Stimulated activated CD4-positive, alpha-beta T cell treated with anti-CD3 and anti-CD28 coated beads, Interleukin-1b, Interleukin-23, amount 100 ng/mL, for 1 hour (primary cell): ENCODE measurements around the gene CCDC184.
A peak's percentile ranks its signal among the peaks of the same experiment; 100 is the strongest.

Source experiments
- DNase-seq, 2 donors: peaks; one replicate each; pipeline ENCODE4 v3.0.0-alpha.2; 2020; ENCODE audit warnings: low read depth in 2 of 2

The CCDC184 gene

DNA sequence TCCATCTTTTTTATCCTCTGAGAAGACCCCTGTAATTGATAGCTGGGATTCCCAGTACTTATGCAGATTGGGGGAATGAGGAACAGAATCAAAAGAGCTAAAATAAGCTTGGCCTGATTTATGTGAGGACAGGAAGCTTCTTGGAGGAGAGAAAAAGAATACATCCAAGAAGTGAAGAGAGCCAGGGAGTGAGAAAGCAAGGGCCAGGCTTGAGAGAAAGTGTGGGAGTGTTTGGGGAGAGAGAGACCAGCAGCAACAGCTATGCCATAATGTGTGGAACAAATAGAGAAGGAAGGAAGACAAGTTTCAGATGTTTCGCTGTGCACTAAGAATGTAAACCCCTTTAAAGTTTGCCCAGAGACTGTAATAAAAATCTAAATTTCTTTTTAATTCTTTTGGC is 4.0 kb upstream of the CCDC184 start:
- DNase-seq, result no peak

DNA sequence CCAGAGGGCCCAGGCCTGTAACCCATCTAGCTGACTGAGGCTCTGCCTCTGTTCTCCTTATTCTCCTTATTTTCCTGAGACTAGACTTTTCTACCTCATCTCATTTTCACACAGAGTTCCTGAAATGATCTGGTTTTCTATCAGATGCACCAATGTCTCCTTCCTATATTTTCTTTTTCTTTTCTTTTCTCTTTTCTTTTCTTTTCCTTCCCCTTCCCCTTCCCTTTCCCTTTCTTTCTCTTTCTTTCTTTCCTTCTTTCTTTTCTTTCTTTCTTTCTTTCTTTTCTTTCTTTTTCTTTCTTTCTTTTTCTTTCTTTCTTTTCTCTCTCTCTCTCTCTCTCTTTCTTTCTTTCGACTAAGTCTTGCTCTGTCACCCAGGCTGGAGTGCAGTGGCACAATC is 3.0 kb upstream of the CCDC184 start:
- no peak for DNase-seq

DNA sequence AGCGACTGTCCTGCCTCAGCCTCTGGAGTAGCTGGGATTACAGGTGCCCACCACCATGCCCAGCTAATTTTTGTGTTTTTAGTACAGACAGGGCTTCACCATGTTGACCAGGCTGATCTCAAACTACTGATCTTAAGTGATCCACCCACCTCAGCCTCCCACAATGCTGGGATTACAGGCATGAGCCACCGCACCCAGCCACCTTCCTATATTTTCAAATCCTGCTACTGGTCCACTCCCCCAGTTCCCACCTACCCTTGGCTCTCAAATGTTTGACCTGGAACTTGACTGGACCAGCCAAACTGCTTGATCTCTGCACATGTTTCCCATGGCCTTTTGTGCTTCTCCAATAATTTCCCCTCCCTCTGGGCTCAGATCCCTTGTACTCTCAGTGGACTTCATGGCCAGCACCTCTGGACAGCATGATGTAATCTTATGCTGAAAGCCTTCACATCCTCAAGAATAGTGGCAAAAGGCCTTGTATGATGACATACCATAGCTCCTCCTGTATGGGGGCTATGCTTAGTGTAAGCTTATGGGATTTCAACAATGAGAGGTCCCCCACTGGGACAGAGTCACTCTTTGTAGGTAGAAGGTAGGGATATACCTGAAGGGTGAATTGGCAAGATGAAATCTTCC is 2.5 kb upstream of the CCDC184 start:
- DNase-seq, result no peak

DNA sequence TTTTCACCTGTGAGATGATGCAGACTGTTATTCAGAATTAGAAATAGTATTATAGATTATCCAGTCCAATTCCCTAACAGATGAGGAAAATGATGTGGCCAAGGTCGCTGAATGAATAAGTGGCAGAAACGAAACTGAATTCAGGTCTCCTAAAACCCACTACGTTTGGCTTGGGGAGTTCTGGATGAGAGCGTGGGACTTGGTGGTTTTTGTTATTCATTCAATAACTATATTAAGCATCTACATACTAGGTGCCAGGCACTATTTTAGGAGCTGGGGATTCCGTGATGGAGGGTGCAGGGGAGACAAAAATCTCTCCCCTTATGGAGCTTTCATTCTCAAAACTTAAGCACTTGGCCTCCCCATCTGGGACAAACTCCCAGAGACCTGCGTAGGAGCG is 813 bp upstream of the CCDC184 start:
- no peak for DNase-seq

DNA sequence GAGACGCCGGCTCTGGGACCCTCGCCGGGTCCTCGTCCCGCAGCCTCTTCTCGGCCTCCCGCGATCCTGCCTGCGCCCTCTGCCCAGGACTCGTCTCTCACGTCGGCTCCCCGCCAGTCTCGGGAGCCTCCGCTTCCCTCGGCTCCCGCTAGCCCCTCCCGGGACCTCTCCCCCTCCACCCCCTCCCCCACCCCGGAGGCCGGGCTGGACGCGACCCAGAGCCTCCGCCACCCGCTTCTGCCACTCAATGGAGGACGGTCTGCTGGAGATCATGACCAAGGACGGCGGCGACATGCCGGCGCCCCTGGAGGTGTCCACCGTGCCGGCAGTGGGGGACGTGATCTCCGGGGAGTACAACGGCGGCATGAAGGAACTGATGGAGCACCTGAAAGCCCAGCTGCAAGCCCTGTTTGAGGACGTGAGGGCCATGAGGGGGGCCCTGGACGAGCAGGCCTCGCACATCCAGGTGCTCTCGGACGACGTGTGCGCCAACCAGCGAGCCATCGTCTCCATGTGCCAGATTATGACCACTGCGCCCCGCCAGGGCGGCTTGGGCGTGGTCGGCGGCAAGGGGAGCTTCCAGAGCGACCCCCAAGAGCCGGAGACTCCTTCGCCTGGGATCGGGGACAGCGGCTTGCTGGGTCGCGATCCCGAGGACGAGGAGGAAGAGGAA is 568 bp downstream of the CCDC184 start:
- no peak for DNase-seq

DNA sequence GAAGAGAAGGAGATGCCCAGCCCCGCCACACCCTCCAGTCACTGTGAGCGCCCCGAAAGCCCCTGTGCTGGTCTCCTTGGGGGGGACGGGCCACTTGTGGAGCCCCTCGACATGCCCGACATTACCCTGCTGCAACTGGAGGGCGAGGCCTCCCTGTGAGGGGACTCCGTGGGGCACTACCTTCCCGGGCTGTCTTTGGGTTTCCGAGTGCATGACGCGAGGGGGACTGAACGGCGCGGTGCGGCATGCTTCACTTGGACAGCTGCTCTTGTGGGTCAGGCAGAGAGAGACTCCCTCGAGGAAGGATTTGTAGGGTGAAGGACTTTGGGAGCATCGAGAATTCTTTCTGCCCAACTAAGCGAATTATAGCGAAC is 1.1 kb downstream of the CCDC184 start:
- no peak for DNase-seq

- DNase-seq, result no peak
Measured at GRCh38 chr12:48185181-48185919, 1.9 kb downstream of the CCDC184 start.

- DNase-seq, result no peak
Measured at GRCh38 chr12:48187916-48188695, 4.7 kb downstream of the CCDC184 start.

DNA sequence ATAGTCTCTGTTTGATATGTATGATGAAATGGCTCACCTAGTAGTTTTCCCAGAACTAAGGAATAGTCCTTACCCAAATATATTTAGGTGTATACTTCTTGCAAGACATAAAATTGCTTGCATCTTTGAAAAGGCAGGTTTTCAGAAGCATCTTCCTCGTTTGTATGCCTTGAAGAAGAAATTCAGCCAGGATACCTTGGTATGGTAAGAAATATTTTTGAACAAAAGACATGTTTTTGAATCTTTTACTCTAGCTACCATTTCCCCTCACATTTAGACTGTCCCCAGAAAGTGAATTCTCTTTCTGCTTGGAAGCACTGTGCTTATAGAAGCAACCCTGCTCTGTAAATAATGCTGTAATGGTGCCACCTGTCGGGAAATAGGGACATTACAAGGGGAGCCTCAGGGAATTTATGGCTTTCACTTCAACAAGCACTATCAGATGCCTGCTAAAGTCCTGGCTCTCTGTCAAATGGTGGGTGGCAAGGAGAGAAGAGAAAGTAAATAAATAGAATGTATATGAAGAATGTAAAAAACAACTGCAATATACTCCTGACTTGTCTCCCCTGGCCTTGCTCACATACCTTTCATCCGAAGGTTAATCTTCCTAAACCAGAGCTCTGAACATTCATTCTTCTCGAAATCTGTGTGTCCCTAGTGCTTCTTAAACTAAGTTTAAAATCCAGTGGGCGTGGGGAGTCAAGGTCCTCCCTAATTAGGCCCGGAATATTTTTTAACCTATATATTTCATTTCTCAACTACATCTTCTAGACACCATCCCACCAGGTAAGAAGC is 6.1 kb downstream of the CCDC184 start:
- DNase-seq, result peak; percentile 48 to 55

DNA sequence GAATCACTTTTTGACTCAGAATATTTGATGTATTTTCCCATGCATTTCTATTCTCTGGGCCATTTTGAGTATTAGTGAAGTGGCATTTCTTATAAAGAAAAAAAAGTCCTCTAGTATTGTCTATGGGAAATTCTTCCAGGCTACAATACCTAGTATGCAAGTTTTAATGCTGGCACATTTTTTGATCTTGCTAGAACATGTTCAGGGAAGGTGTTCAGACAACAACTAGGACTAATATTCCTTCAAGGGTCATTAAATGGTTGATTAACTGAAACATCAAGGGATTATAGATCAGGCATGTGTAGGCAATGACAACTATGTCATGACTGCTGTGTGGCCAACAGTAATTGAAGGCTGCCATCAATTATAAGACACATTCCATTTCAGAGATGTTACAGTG is 7.7 kb downstream of the CCDC184 start:
- no peak for DNase-seq

GRCh38 chr12:48192861-48193260 is 9.4 kb downstream of the CCDC184 start:
- no peak for DNase-seq

GRCh38 chr12:48193623-48194022 is 10.2 kb downstream of the CCDC184 start:
- no peak for DNase-seq

DNA sequence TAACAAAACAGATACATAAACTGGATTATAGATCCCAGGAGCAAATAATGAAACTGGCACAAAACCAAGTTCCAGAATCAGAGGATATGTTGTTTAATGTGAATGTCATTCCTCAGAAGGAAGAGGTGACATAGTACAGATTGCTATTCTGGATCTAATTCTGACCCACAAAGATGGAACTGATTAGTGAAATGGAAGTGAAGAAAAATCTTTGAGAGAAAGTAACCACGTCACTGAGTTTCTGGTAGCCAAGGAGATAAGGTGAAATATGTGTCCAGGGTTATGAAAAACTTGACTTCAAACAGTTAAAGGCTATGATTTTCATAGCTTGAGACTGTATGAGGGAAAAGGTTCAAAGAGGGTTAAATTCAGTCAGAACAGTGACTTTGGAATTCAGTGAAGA is 11.4 kb downstream of the CCDC184 start:
- DNase-seq, result no peak

GRCh38 chr12:48197549-48197970 is 14.1 kb downstream of the CCDC184 start:
- no peak for DNase-seq

GRCh38 chr12:48197971-48198671 is 14.7 kb downstream of the CCDC184 start:
- peak; percentile 69 for DNase-seq

DNA sequence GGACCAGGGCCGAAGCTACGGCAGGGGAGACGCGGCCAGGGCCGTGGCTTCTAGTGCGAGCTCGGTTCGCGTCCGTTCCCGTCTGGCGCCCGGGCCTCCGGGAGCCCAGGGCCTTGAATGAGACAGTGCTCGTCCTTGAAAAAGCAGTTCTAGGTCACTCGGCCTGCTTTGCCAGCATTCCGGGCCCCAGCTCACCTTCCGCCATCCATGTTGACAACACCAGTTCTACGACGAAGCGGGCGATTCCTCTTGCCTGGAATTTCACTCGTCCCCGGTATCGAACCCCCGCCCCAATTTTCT is 15.2 kb downstream of the CCDC184 start:
- no peak for DNase-seq

- no peak for DNase-seq
Measured at GRCh38 chr12:48198985-48199384, 15.5 kb downstream of the CCDC184 start.

- no peak for DNase-seq
Measured at GRCh38 chr12:48199774-48200221, 16.4 kb downstream of the CCDC184 start.

DNA sequence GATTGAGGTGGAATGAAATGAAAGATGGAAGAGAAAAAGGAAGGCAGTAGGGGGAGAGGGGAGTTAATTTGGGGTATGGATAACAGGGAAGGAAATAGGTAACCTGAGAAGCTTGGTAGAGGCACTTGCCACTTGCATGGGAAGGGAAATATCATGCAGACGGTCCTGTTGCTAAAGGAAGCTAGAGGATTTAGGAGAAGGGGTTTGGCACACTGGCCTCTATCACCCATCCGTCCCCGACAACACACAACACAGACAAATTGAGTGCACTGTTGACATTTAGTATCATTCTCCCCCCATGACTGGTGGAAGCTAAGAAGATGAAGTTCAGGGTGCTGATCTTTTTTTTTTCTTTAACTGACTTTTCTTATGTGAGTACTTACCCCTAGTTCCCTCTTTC is 17.6 kb downstream of the CCDC184 start:
- DNase-seq, result no peak

DNA sequence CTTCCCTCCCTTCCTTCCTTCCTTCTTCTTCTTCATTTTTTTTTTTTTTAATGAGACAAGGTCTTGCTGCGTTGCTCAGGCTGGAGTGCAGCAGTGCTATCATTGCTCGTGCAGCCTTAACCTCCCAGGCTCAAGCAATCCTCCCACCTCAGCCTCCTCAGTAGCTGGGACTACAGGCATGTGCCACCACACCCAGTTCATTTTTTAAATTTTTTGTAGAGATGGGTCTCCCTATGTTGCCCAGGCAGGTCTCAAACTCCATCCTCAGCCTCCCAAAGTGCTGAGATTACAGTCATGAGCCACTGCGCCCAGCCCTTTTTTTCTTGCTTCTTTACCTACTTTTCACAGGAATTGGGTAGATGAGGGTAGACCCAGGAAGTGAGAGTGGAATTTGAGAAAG is 18.1 kb downstream of the CCDC184 start:
- DNase-seq, result no peak

GRCh38 chr12:48202766-48203165 is 19.3 kb downstream of the CCDC184 start:
- no peak for DNase-seq
